Naive thymus-derived CD8-positive, alpha-beta T cell (primary cell): Measurements from ENCODE around the gene PPP1R15B. TPM values are rescaled to one million over a fixed set of nuclear protein-coding genes. Genes with fewer than 3 reads are reported as not detected.

Experiments used
- ATAC-seq, 2 donors: fragments of 150-1000 bp; cut with Tn5 transposase in 1 of 2; sonication (Bioruptor Pico), chemical (Tn5 transposase) in 1 of 2; 1 replicate in 1 of 2; 2 replicates in 1 of 2; pipeline ENCODE4 v1.10.0; 2021; ENCODE audit warnings: mild to moderate bottlenecking in 2 of 2, moderate library complexity in 2 of 2
- POLR2A ChIA-PET: fragments of 350-600 bp; sonication (Branson Sonifier 250); formaldehyde crosslinking; loops from one replicate; lab custom pipeline; 2021; ENCODE audit warnings: antibody characterized with exemption; lab: Charles Lee
- DNase-seq, 10 donors: peaks; one replicate each; pipeline versions ENCODE4 v3.0.0 to v3.0.0-alpha.2; 2020 to 2022
- H3K27ac Mint-ChIP-seq, 10 donors: one replicate each; pipeline ENCODE4 v1.8.0; 2020 to 2022; ENCODE audit warnings: mild to moderate bottlenecking in 10 of 10, mixed read lengths in 10 of 10, moderate library complexity in 4 of 10, inconsistent platforms in 1 of 10
- H3K27me3 Mint-ChIP-seq, 5 donors: one replicate each; pipeline ENCODE4 v1.8.0; 2021 to 2022; ENCODE audit warnings: mixed read lengths in 5 of 5
- H3K36me3 Mint-ChIP-seq, 3 donors: one replicate each; pipeline ENCODE4 v1.8.0; 2020 to 2022; ENCODE audit warnings: mixed read lengths in 3 of 3, mild to moderate bottlenecking in 2 of 3, inconsistent platforms in 1 of 3
- H3K4me1 Mint-ChIP-seq, 4 donors: one replicate each; pipeline ENCODE4 v1.8.0; 2021 to 2022; ENCODE audit warnings: mixed read lengths in 4 of 4
- H3K4me3 Mint-ChIP-seq, 10 donors: one replicate each; pipeline ENCODE4 v1.8.0; 2020 to 2022; ENCODE audit warnings: mild to moderate bottlenecking in 10 of 10, mixed read lengths in 10 of 10, moderate library complexity in 6 of 10, inconsistent platforms in 1 of 10
- H3K9me3 Mint-ChIP-seq, 9 donors: one replicate each; pipeline ENCODE4 v1.8.0; 2020 to 2022; ENCODE audit warnings: mixed read lengths in 9 of 9, mild to moderate bottlenecking in 3 of 9, inconsistent platforms in 1 of 9, moderate library complexity in 1 of 9
- polyA plus RNA-seq, 3 donors: library from polyadenylated mRNA; unstranded; fragments of 300-500 nt; fragmentation: Illumina TruSeq; gene quantifications; one replicate each; pipeline ENCODE4 v1.2.3, GENCODE V29; 2021
- total RNA-seq, 8 experiments: library from RNA in 2 of 8; stranded (reverse) in 2 of 8; gene quantifications; one replicate each; pipeline ENCODE4 v1.2.3 and lab custom pipeline; 2021 to 2026

PPP1R15B gene
- total and polyA plus RNA-seq, 5 experiments from 2014 or later: 14.2 to 87.3 (median 20.8) TPM

DNA sequence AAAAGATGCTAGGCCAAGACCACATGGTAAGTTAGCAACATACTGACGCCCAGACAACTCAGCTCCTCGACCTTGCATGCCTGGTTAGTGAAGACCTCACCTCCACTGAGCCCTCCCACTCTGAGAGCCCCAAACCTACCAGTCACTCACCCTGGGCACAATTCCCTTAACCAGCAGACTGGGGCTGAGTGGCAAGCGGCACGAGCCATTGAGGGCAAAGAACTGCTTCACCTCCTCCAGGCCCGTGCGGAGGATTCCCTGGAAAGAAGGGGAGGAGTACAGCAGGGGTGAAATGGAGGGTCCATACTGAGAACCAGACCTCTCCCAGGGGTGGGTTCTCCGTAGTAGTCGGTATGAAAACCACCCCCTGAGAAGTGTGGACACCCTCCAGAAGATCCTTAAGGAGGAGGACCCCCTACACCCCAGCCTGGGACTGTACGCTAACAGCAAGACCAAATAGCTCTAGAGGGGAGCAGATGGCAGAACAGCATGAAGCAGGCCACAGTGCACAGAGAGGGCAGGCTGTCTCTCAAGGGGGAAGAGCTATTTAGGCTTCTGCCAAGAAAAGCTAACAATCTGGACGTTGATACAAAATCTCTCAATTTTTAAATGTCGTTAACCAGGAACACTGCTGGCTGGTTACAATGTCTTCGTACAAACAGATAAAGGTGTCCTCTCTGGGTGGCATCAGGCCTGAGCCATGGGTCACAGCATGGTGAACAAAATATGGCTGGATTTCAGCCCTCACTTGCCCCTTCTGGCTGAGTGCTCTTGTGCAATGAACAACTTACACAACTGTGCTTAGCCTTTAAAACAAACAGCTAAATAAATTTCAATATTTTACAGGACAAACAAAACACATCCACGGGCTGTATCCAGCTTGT, 31.0 kb upstream of the PPP1R15B start:
- POLR2A ChIA-PET: interaction anchor here (0.6 to 1.5 kb wide), 3 partner anchors 54 to 73 kb away, joined by 3 to 4 read pairs (median 3); no protein-coding TSS in a partner anchor
- Mint-ChIP-seq H3K4me3 (no peak overlapping the region), H3K36me3 (peaks cover 0 to 86% (median 29%) of the 10 kb centered on the region in 3 donors), H3K27me3 (no peaks in the 10 kb centered on the region), H3K9me3 (no peaks in the 10 kb centered on the region), H3K4me1 (peaks cover 4 to 19% (median 7%) of the 10 kb centered on the region in 4 donors), H3K27ac (peak overlapping the region in 1 of 10 donors; percentile 59)
- DNase-seq: no peak
- ATAC-seq: no peak

DNA sequence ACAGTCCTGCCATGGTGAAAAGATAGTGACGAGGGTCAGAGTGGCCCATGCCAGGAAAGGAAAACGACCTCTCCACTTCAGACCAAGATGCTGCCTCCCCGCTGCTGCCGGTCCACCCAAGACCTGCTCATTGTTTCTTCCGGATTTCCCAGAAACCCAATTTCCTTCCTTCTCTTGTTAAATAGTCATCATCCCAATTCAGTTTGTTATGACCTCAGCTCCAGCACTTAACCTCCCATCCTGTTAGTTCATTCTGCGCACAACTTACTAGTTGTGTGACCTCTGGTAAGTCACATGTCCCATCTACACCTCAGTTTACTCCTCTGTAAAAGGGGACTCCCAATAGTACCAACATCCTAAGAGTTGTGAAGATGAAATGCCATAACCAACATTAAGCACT, 29.9 kb upstream of the PPP1R15B start:
- no peaks in the 10 kb centered on the region for H3K9me3 Mint-ChIP-seq
- POLR2A ChIA-PET: no interaction called here
- peak overlapping the region in 1 of 10 donors; percentile 68 for H3K27ac Mint-ChIP-seq
- no peak overlapping the region for H3K4me3 Mint-ChIP-seq
- H3K4me1 Mint-ChIP-seq: peaks cover 2 to 10% (median 5%) of the 10 kb centered on the region in 4 donors
- peaks cover 0 to 89% (median 34%) of the 10 kb centered on the region in 3 donors for H3K36me3 Mint-ChIP-seq
- DNase-seq (no peak), ATAC-seq (no peak)
- H3K27me3 Mint-ChIP-seq: no peaks in the 10 kb centered on the region

DNA sequence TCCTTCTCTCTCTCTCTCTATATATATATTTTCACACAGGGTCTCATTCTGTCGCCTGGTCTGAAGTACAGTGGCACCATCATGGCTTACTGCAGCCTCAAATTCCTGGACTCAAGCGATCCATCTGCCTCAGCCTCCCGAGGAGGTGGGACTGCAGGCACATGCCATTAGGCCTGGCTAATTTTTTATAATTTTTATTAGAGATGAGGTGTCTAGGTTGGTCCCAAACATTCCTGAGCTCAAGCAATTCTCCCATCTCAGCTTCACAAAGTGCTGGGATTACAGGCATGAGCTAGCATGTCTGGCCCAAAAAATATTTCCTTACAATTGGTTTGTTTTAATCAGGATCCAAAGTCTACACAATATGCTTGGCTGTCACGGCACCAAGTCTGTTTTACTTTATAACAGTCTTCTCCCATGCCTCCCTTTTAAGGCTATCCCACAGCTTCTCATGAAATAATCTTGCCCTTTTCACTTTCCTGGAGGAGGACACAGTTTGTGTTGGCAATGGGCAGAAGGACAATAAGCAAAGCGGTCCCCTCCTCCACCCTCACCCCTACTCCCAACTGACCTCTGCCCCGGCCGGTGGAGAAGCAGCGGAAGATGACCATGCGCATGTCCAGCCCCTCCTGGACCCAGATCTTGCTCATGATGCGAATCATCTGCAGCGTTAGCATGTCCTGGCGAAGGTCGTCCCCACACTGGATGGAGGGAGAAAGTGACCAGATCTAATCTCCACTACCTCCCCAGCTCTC, 28.2 kb upstream of the PPP1R15B start:
- Mint-ChIP-seq H3K27me3 (no peaks in the 10 kb centered on the region), H3K27ac (peak overlapping the region in 2 of 10 donors; percentile 1 to 4), H3K36me3 (peaks cover 0 to 91% (median 27%) of the 10 kb centered on the region in 3 donors), H3K4me1 (peaks cover 0 to 4% (median under 1%) of the 10 kb centered on the region in 4 donors), H3K9me3 (no peaks in the 10 kb centered on the region), H3K4me3 (peak overlapping the region in 1 of 10 donors; percentile 11)
- POLR2A ChIA-PET: interaction anchor here (0.6 kb wide), 1 partner anchor 58 kb away, joined by 3 read pairs; no protein-coding TSS in a partner anchor
- DNase-seq (no peak), ATAC-seq (no peak)

DNA sequence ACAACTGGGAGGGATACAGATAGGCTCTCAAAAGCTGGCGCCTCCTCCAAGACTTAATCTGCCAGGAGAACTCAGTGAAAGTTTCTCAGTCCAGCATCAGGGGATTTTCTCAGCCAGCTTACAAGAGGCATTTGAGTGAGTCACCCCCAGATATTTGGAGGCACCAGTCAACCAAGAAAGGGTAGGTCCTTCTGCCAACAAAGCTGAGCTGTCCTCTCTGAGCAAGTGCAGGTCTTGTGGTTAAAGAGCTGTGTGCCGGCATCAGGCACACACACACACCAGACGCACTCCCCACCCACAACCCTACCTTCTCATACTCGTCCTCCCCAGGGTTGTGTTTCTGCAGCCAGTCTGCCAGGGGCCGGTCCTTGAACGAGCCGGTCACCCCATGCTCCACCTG, 27.0 kb upstream of the PPP1R15B start:
- ATAC-seq (no peak), DNase-seq (no peak)
- H3K4me1 Mint-ChIP-seq: peaks cover 0 to 6% (median under 1%) of the 10 kb centered on the region in 4 donors
- H3K36me3 Mint-ChIP-seq: peaks cover 0 to 91% (median 20%) of the 10 kb centered on the region in 3 donors
- H3K9me3 Mint-ChIP-seq: no peaks in the 10 kb centered on the region
- no peaks in the 10 kb centered on the region for H3K27me3 Mint-ChIP-seq
- POLR2A ChIA-PET: interaction anchor here (0.9 kb wide), 1 partner anchor 57 kb away, joined by 4 read pairs; no protein-coding TSS in a partner anchor
- no peak overlapping the region for H3K4me3 Mint-ChIP-seq
- peak overlapping the region in 3 of 10 donors; percentile 1 to 32 (median 28) for H3K27ac Mint-ChIP-seq

DNA sequence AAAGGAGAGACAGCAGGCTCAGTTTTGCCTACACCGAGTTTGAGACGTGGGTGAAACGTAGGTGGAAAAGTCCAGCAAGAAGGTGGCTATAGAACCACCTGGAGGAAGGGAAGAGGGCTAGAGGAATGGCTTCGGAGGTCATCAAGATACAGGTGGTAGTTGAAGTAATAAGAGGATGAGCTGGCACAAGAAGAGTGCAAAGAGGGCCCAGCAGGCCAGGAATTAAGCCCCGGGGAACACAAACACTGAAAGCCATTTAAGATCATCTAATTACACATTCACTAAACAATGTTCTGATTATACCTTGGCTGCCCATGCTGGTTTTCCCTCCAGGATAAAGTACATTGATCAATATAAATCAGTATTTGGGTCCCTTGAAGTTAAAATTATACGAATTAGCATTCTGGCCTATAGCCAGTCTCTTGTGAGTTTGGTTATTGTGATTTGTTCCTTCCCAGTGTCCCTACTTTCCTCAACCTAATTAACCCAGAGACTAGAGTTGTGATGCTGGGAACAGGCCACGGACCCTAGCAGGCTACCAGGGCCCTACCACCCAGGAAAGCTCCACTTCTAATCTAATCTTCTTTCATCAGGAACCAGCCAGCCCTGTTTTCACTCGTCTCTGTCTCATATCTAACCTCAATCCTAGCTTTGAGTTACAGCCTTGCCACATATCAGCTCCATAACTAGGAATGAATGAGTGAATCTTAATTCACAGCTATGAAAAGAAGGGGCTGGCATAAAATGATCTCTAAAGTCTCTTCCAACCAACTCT, 26.4 kb upstream of the PPP1R15B start:
- Mint-ChIP-seq H3K9me3 (no peaks in the 10 kb centered on the region), H3K27ac (peak overlapping the region in 4 of 10 donors; percentile 19 to 51 (median 36)), H3K4me1 (peaks cover 0 to 6% (median under 1%) of the 10 kb centered on the region in 4 donors), H3K4me3 (no peak overlapping the region), H3K36me3 (peaks cover 0 to 91% (median 20%) of the 10 kb centered on the region in 3 donors), H3K27me3 (no peaks in the 10 kb centered on the region)
- DNase-seq: no peak
- POLR2A ChIA-PET: interaction anchor here (0.9 kb wide), 1 partner anchor 57 kb away, joined by 4 read pairs; no protein-coding TSS in a partner anchor
- no peak for ATAC-seq

DNA sequence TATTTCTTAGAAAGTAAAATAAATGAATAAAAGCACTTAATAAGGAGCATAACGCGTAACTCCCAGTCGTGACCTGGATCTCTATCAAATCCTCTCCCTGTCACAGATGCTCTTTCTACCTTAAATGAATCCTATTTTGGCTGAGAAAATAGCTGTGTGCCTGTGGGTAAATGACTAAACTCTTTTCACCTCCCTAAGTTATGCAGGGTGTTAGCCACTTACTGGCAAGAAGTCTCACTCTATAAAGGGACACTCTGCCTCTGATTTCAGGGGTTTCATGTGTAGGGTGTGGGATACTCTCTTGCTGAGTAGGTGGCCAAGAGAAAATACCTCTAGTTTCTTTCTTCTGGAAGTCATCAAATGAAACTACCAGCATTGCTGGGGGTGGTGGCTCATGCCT, 24.3 kb upstream of the PPP1R15B start:
- no peak for ATAC-seq
- Mint-ChIP-seq H3K4me3 (no peak overlapping the region), H3K9me3 (no peaks in the 10 kb centered on the region), H3K27ac (no peak overlapping the region), H3K4me1 (peaks cover 0 to 9% (median 5%) of the 10 kb centered on the region in 4 donors), H3K36me3 (peaks cover 5 to 91% (median 22%) of the 10 kb centered on the region in 3 donors), H3K27me3 (no peaks in the 10 kb centered on the region)
- POLR2A ChIA-PET: interaction anchor here (0.5 kb wide), 1 partner anchor 80 kb away, joined by 4 read pairs; no protein-coding TSS in a partner anchor
- DNase-seq: no peak

DNA sequence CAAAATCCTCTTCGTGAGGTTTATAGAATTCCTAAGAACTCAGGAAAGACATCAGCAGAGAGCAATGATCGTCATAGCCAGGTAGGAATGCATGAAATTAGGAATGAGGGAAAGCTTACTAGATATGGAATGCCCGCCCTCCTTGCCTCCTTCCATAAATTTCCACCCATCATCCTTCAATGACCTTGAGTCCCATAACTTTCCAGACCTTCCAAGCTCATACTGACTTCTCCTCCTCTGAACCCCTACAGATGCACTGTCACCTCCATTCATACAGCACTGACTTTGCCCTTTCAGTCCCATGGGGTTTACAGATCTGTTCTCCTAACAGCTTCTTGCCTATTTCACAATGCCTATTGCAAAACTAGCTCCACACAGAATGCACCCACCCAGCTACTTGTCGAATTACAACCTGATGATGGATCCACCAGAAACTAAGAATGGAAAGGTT, 23.8 kb upstream of the PPP1R15B start:
- Mint-ChIP-seq H3K9me3 (no peaks in the 10 kb centered on the region), H3K27me3 (no peaks in the 10 kb centered on the region), H3K4me1 (peaks cover 0 to 9% (median 5%) of the 10 kb centered on the region in 4 donors), H3K36me3 (peaks cover 5 to 90% (median 22%) of the 10 kb centered on the region in 3 donors), H3K4me3 (no peak overlapping the region), H3K27ac (peak overlapping the region in 2 of 10 donors; percentile 27)
- no peak for DNase-seq
- ATAC-seq: no peak
- POLR2A ChIA-PET: interaction anchor here (0.5 kb wide), 1 partner anchor 80 kb away, joined by 4 read pairs; no protein-coding TSS in a partner anchor

DNA sequence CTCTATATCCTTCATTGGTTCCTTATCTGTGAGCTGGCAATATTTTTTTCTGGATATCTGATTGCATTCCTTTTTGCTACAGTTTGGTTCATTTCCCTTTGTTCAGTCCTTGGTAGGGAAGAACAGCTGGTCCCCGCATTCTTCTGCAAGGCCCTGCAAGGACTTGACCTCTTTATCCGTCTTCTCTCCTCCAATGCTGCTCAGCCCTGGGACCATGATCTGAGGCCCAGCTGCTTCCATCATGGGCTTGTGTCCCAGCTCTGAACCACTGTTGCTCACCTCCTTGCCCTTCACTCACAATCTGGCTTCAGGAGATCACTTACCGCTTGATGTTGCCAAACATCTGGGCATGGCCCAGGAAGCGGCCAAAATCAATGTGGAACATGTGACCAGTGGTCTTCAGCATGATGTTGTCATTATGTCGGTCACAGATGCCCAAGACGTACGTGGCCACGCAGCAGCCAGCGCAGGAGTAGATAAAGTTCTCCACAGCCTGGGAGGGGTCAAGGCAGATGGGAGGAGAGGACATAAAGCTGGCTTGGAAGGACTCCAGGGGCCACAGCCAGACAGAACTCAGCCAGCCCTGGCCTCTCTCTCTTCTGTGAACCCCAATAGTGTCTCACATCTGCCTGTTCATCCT, 22.6 kb upstream of the PPP1R15B start:
- Mint-ChIP-seq H3K4me3 (no peak overlapping the region), H3K27ac (peak overlapping the region in 4 of 10 donors; percentile 3 to 66 (median 40)), H3K36me3 (peaks cover 5 to 83% (median 20%) of the 10 kb centered on the region in 3 donors), H3K27me3 (no peaks in the 10 kb centered on the region), H3K4me1 (peaks cover 0 to 9% (median 5%) of the 10 kb centered on the region in 4 donors), H3K9me3 (no peaks in the 10 kb centered on the region)
- POLR2A ChIA-PET: interaction anchor here (1.0 kb wide), 1 partner anchor 60 kb away, joined by 3 read pairs; no protein-coding TSS in a partner anchor
- DNase-seq (no peak), ATAC-seq (no peak)

DNA sequence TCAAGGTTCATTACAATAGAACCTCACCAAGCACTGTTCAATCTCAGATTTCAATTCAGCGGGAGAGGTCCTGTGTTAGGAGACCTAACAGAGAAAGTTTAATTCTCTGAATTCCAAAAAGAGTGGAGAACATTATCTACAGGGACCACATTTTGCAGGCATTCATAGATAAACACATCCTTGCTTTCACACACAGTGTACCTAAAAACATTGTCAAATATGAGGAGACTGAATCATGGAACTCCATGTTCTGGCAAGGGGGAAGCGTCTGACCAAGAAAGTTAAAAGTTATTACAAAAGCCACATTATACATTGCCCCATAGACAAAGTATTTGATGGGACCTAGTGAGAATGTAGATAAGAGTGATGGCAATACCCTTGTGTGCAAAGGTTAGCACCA, 21.1 kb upstream of the PPP1R15B start:
- no peaks in the 10 kb centered on the region for H3K27me3 Mint-ChIP-seq
- POLR2A ChIA-PET: interaction anchor here (2.7 kb wide), 1 partner anchor 68 kb away, joined by 10 read pairs; no protein-coding TSS in a partner anchor
- no peaks in the 10 kb centered on the region for H3K9me3 Mint-ChIP-seq
- DNase-seq (no peak), ATAC-seq (no peak)
- no peak overlapping the region for H3K4me3 Mint-ChIP-seq
- peak overlapping the region in 2 of 10 donors; percentile 6 to 80 for H3K27ac Mint-ChIP-seq
- H3K36me3 Mint-ChIP-seq: peaks cover 5 to 82% (median 21%) of the 10 kb centered on the region in 3 donors
- peaks cover 0 to 9% (median 5%) of the 10 kb centered on the region in 4 donors for H3K4me1 Mint-ChIP-seq

DNA sequence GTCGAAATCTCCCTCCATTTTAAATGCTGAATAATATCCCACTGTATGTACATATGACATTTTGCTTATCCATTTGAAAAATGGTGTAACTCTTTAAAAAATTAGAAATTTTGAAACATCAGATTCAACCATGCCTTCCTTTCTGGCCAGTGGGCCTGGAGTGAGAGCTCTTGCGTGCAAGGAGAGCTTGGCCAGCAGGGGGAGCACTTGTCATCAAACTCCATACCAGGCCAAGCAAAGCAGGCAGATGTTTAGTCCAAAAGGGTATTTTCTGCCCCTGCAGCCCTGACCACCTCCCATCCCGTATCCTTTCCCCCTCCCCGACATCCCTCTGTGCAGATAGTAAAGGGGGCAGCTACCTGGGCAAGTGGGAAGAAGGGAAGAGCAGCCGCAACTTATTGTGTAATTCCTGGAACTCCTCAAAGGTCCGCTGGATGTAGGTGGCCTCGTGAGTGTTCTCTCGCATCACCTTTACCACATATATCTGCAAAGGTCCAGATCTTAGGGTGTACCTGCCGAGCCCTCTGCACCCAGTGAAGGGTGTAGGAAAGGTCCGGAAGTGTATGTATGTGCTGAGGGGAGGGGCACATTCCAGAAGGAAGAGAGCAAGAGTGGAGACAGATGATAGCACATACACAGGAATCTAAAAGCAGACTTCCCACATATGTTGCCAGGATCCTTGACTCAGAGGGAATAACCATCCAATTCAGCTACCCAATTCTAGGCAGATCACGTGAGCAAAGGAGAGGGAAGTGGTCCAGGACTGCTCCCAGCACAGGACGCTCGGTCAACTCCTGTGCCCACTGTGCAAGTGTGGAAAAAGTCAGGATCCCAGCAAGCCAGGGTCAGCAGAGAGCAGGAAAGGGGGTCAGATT, 19.9 kb upstream of the PPP1R15B start:
- H3K27me3 Mint-ChIP-seq: no peaks in the 10 kb centered on the region
- no peaks in the 10 kb centered on the region for H3K9me3 Mint-ChIP-seq
- ATAC-seq (peak; percentile 80 to 94), DNase-seq (peak; percentile 57 to 85 (median 73))
- peaks cover 5 to 81% (median 16%) of the 10 kb centered on the region in 3 donors for H3K36me3 Mint-ChIP-seq
- POLR2A ChIA-PET: interaction anchor here (0.6 to 2.7 kb wide), 3 partner anchors 70 to 75 kb away, joined by 5 to 10 read pairs (median 7); no protein-coding TSS in a partner anchor
- H3K4me3 Mint-ChIP-seq: no peak overlapping the region
- peaks cover 0 to 9% (median 5%) of the 10 kb centered on the region in 4 donors for H3K4me1 Mint-ChIP-seq
- peak overlapping the region in 5 of 10 donors; percentile 20 to 62 (median 30) for H3K27ac Mint-ChIP-seq
